Femur (tissue), 1 donor: ENCODE measurements around the gene KLHL29.

Experiments
- DNase-seq: peaks from one replicate; pipeline ENCODE4 v3.0.0-alpha.2; 2017

Gene KLHL29

DNA sequence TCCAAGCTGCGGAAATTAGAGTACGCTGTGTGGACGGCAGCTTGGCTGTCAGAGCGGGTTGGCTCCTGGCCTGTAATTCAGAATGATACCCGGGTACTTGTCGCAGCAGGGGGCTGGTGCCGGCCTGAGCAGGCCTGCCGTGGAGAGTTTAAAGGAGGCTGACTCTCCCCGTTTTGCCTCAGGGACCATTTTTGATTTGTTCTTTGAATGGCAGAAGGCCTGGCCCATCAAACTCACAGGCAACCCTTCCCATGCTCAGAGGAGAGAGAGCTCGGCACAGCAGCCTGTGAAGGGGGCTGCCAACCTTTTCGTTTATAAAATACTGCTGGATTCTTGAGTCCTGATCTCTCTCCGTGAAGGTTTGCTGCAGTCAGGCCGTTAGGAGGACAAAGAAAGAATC lies 151.3 kb downstream of the KLHL29 start:
- DNase-seq: peak; percentile 14

DNA sequence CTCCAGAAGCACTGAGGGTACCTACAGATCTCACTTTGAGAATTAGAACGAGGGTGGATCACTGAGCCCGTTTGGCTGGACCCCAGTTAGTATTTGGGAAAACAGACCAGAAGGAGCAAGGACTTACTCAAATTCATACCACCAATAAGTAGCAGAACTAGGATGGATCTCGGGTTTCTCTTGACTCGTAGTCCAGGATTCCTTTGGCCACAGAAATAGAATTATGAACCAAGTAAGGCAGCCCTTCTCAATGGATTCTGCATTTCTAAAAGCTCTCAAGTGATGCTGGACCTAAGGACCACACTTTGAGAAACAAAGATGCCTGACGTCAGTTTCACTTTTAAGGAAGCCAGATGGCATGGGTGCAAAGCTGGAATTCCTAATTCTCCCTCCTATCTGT lies 153.0 kb downstream of the KLHL29 start:
- DNase-seq: no peak

- DNase-seq: no peak
These were observed 153.6 kb downstream of the KLHL29 start for GRCh38 chr2:23538566-23538965.

DNA sequence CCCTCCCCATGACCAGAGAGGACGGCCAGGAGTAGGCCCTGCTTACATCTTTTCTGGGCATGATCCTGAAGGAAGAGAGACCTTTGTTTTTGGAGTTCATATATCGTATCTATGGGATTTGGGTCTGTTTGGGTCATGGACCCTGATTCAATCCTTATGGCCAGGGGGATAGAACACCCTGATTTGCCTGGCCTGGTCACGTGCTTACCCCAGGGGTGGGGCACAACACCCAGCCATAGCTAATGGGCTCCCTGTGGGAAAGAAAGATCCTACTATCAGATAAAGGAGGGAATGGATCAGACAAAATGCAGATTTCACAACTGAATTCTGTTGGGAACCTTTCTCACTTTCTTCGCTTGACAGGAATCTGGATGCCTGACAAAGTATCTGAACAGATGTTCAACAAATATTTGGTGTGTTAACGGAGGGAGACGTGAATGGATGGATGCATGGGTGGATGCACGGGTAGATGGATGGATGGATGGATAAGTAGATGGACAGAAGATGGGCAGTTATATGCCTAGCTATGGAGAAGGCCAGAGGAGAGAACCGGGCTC lies 155.9 kb downstream of the KLHL29 start:
- no peak for DNase-seq

DNA sequence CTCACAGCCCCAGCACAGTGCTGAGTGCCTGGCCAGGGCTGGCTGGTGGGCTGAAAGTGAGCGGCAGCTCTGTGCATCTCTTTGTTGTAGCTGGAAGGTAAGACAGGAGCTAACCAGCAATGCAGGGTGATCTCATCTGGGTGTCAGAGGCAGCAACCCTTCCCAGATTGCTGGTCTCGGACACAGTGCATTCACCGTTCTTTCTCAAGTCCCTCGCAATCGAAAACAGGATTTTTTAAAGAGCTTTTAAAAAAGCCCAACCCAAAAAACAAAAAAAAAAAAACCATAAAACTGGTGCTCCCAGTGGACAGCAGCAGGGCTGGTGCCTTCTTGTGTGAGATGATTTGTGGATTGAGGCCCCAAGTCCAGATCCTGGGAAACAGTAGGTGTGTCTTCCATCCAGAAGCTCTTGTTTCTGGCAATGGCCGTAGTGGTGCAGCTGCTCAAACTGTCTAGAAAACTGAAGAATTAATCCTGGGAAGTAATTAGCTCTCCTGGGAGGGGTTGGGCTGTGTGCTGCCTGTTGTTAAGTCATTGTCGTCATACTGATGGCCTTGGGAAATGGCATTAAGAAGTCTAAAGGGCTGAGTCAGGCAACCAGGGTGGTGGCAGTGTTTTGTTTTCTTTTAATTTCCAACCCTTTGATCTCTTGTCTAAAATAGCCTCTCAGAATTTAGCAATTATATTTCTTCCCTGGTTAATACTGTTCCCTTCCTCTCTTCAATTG lies 156.7 kb downstream of the KLHL29 start:
- peak; percentile 71 for DNase-seq

DNA sequence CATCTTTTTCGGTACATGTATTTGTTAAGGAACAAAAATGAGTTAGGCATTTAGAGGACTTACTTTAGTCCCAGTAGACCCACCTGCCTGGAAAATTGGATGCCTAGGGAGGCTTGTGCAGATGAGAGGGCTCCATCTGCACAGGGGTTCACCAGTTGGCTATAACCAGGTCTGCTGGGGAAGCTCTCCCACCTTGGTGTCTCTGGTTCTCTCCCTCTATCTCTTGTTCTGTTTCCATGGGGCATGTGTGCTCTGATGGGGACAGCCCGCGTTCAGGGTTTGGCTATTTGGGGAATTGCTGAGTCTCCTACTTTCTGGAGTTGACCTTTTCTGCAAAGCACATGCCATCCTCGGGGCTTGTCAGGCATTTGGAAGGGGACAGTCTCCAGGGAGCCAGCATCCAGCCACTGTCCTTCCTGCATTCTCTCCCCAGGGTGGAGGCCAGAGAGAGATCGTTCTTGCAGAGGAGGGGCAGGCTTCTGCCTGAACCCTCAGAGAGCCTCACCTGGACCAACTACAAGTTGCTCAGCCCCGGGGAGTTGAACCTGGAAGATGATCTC lies 157.3 kb downstream of the KLHL29 start:
- DNase-seq: no peak

GRCh38 chr2:23543302-23543701 lies 158.3 kb downstream of the KLHL29 start:
- DNase-seq: no peak

DNA sequence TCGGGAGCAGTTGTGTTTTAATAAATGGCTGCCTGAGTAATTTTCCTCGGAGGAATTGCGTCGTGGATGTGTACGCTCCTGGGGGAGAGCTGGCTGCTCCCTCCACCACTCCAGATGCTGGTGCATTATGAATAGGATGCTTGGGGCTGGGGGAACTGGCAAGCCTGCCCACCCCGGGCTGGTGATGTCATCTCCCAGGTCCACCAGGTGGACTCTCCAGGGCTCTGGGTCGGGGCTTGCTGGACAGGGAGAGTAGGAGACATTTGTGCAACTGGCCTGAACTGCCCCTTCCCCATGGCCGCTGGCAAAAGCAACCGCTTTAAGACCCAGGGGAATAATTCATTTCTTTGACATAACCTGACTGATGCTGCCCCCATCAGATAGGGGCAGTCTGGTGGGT lies 158.7 kb downstream of the KLHL29 start:
- no peak for DNase-seq

- no peak for DNase-seq
These were observed 159.8 kb downstream of the KLHL29 start for GRCh38 chr2:23544589-23545295.

DNA sequence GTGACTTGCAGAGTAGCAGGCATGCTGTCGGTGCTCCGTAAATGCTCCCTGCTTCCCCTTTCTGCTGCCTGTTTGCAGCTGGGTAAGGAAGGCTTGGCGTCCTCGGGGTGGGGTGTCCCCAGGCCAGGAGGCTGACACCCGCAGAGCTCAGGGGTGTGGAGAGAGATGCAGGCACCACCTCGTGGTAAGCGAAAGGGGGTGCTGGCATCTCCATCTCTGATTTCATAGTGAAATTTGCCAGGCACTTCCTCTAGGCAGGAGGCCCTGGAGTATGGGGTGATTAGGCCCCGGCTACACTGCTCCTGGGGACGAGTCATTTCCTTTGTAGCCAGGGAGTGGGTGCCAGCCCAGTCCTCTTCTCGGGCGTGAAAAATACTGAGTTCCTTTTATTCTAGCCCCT lies 160.4 kb downstream of the KLHL29 start:
- no peak for DNase-seq

- no peak for DNase-seq
These were observed 160.8 kb downstream of the KLHL29 start for GRCh38 chr2:23545811-23546210.

DNA sequence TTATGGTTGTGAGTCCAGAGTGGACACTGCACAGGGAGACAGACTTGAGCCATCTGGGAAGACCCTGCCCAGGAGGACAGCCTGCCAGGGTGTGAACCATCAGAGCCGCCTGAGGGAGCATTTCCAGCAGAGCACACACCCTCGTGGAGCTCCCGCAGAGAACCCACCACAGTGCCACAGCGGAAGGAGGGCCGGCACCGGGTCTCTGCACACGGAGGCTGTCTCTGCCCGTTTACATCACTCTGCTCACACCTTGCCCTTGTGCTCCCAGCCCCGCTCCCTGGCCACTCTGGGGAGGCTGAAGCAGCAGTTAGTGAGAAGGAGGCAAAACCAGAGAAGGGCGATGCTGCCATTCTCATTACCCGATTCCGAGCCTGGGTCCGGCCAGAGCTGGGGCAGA lies 161.9 kb downstream of the KLHL29 start:
- DNase-seq: no peak

DNA sequence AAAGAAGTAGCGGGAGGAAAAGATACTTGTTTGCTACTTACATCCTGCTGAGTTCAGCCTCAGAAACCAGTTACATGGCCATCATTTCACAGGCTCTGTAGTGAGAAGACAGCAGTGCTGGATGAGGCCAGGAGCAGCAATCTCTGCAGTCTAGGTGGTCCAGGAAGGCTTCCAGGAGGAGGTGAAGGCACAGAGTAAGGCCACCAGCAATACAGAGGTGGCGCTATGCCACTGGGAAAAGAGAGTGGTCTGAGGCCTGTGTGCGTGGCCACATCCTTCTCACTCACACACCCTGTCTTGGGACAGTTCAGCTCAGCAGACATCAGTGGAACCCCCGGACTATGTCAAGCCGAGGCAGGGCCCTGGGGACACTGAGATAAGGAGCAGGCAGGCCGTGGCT lies 162.7 kb downstream of the KLHL29 start:
- no peak for DNase-seq

GRCh38 chr2:23548143-23548769 lies 163.3 kb downstream of the KLHL29 start:
- no peak for DNase-seq

DNA sequence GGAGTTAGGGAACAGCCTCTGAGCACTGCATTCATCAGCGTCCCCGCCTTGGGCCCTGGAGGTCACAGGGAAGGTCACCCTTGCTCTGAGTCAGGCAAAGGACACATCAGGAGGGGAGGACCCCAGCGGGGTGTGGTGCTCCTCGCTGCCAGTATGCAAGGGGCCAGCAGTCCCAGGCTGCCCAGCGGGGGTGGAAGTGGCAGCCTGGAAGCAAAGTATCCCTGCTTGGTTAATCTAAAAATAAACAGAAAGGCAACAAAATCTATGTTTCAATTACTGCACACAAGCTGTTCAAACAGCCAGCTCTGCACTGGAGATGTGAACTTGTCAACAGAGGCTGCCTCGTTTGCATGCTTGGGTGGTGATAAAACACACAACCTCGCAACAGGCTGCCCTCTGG lies 164.1 kb downstream of the KLHL29 start:
- DNase-seq: no peak

DNA sequence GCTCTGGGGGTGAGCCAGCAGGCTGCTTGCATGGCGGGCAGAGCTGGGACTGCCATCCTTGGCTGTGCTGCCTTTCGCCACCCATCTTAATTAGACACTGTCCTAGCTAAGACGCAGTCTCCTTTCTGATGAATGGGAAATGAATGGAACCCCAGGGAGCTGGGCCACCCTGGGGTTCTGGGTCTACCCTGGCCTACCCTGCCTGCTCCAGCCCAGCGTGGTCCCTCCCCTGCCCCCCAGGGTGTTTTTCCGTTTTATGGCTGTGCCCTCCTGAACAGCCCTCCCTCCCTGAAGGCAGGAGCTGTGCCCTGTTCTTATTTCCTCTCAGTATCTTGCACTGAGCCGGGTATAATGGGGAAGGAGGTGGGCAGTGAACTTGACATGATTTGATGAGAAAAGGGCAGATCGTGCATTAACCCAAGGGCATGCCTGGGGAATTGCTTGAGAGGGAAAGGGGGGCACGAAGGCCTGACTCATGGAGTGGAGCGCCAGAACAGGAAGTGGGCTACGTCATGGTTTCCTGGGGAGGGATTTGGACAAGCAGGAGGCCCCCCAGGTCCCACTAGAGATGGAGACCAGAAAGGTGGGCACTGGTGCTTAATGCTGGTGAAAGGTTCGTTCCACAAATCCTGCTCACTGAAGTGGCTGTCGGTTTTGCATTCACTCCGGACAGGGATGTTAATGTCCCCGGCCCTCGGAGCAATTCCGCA lies 165.0 kb downstream of the KLHL29 start:
- DNase-seq: no peak

DNA sequence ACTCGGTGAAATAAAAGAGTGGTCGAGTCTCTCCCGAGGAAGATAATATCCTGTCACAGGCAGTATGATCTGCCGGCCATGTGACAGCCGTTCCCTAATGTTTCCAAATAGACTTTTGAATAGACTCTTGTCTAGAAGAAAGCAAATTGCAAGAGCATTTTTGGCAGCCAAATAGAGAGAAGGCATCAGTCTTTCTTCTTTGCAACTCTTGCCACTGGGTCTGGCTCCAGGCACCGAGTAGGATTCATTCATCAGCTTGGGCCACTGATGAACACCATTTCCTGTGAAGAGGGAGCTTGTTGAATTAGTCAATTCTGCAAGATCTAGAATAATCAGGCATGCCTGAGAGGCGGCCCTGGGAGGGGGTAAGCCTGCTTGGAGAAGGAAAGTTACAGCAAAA lies 165.6 kb downstream of the KLHL29 start:
- no peak for DNase-seq

DNA sequence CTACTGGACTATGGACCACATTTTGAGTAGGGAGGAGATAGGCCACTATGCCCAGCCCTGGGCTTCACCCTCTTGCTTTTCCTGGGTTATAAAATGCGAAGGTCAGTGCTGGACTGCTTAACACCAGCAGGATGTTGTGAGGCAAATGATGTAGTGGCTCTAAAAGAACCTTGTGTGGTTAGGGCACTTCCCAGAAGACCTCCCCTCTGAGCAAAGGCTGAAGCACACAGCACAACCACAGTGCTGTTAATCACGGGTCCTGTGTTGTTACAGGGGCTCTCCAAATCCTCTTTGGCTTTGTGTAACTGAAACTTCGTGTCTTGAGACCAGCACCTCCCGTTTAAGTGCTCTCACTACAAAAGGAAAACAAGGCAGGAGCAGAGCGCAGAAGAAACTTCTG lies 166.9 kb downstream of the KLHL29 start:
- DNase-seq: no peak

DNA sequence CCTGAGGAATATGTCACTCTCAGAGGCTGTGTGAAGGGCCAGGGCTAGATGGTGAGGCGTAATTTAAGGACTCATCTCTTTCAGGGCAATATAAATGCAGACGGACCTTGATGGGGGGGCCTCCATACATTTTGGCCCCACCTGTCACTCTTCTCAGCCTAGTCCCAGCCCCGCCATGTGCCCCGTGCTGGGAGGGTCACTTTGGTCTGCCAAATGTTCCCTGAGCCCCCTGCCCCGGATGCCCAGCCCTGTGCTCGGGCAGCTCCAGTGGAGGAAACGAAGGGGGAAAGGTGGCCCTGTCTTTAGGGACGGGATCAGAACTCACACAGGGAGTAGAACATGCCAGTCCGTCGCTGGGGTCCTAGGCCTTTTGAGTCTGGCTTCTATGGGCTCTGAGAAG lies 168.6 kb downstream of the KLHL29 start:
- DNase-seq: no peak

DNA sequence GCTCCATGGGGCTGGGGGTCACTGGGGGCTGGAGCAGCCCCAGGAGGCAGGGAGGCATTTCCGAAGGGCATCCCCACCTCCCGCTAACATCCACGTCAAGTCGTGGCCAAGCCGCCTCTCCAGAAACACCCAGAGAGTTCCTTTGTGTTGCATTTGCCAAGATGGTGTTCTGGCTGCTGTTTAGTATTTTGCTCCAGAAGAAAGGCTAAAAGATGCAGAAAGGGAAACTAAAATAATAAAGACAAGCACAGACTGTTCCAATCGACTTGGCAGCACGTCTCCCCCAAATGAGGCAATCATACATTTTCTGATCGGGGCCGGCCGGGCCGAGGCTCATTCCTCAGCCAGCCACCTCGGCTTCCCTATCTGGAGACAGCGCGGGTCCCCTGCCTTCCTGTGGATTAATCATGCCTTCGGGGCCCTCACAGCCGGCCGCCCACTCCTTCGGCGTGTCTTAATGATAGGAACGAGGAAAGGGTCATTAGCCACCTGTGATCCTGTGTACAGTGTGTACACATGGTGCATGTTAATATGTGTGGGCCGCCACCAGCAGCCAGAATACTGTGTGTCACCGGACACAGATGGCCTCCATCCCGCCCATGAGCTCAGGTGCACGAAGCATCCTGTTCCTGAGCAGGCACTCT lies 169.2 kb downstream of the KLHL29 start:
- peak; percentile 66 for DNase-seq

DNA sequence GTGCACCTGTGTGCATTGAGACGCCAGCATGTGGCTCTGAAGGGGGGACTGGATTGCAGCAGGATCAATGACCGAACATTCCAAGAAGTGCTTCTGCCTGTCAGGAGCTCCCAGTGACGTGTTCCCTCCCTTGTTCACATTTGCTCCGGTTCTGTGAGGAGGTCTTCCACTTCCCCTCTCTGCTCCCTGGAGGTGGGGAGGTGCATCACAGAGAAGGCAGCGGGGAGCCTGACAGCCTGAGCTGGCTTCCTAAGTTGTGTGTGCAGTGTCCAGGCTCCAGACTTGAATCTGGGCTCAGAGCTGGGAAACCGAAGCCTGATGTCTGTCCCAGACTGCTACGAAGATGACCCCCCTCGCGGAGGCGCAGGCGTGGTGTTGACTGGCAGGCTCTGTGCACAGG lies 171.0 kb downstream of the KLHL29 start:
- no peak for DNase-seq

- no peak for DNase-seq
These were observed 171.9 kb downstream of the KLHL29 start for GRCh38 chr2:23556929-23557328.
